Lower leg skin (tissue), 4 donors: ENCODE data around the gene JPT1. TPM values are rescaled to one million over a fixed set of nuclear protein-coding genes. Genes with fewer than 3 reads are reported as not detected.

ENCODE experiments used
- DNase-seq, 2 donors: peaks; one replicate each; pipeline ENCODE4 v3.0.0-alpha.2; 2019; ENCODE audit warnings: low spot score in 2 of 2
- H3K4me3 ChIP-seq: fragments of 200-600 bp; sonication (generic); 2 replicates; pipeline ENCODE4 v1.5.1; 2017; ENCODE audit warnings: mild to moderate bottlenecking, low read depth; ENCODE audit not compliant: poor library complexity, severe bottlenecking
- POLR2A ChIP-seq, 2 donors: fragments of 450-650 bp; IDR thresholded peaks; one replicate each; pipeline ENCODE4 v1.6.1; 2016 to 2017; ENCODE audit warnings: antibody characterized with exemption in 2 of 2, mild to moderate bottlenecking in 1 of 2, moderate library complexity in 1 of 2
- WGBS, 2 donors: methylation state at CpG; one replicate each; pipeline ENCODE4 v1.1.5; 2018; 5-methylcytosine and 5-hydroxymethylcytosine counted together
- intact Hi-C: fragments of 100-400 bp; cut with DNase I; formaldehyde crosslinking; loops from one replicate; pipeline ENCODE4 v1.15.0; 2023; ENCODE audit warnings: low total_unique reads
- total RNA-seq, 4 donors: library from RNA; depleted of rRNA; stranded (reverse); fragments of >200 nt; gene quantifications; one replicate each; pipeline ENCODE4 v1.1.0, GENCODE V29; 2016
- TF ChIP-seq, protein P1 (sequence below), 3 donors: fragments of 450-650 bp; IDR thresholded peaks; one replicate each; pipeline ENCODE4 v1.5.1; 2016; ENCODE audit warnings: antibody characterized with exemption in 3 of 3, mild to moderate bottlenecking in 3 of 3, moderate library complexity in 2 of 3

The JPT1 gene
- total RNA-seq, 4 donors from 2014 or later, result 30.2 to 56.4 (median 37.1) TPM

DNA sequence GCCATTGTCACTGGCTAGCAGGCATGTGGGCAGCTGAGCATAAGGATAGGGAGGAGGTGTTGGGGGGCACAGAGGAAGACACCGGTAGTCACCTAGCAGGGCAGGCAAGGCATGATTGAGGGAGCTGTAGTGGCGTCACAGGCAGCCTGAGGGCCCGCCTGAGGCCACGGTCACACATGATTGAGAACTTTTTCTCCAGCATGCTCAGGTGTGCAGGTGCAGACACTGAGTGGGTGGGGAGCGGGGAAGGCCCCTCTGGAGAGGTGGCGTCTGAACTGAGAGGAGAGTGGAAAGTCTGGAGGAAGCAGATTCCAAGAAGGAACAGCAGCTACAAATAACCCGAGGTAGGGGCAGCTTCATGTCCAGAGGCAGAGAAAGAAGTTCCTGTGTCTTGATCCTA is 55.5 kb downstream of the JPT1 start:
- no peak for TF ChIP-seq POLR2A (IDR thresholded peaks at IDR 0.05)
- TF ChIP-seq, protein P1, sequence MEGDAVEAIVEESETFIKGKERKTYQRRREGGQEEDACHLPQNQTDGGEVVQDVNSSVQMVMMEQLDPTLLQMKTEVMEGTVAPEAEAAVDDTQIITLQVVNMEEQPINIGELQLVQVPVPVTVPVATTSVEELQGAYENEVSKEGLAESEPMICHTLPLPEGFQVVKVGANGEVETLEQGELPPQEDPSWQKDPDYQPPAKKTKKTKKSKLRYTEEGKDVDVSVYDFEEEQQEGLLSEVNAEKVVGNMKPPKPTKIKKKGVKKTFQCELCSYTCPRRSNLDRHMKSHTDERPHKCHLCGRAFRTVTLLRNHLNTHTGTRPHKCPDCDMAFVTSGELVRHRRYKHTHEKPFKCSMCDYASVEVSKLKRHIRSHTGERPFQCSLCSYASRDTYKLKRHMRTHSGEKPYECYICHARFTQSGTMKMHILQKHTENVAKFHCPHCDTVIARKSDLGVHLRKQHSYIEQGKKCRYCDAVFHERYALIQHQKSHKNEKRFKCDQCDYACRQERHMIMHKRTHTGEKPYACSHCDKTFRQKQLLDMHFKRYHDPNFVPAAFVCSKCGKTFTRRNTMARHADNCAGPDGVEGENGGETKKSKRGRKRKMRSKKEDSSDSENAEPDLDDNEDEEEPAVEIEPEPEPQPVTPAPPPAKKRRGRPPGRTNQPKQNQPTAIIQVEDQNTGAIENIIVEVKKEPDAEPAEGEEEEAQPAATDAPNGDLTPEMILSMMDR (IDR thresholded peaks at IDR 0.05), result no peak
- DNase-seq, result no peak
- no peak overlapping the region for H3K4me3 ChIP-seq
- intact Hi-C loops, result no loop called here
- 88 to 89% methylated on average over 7 of the region's 7 CpGs for WGBS, 2 donors

DNA sequence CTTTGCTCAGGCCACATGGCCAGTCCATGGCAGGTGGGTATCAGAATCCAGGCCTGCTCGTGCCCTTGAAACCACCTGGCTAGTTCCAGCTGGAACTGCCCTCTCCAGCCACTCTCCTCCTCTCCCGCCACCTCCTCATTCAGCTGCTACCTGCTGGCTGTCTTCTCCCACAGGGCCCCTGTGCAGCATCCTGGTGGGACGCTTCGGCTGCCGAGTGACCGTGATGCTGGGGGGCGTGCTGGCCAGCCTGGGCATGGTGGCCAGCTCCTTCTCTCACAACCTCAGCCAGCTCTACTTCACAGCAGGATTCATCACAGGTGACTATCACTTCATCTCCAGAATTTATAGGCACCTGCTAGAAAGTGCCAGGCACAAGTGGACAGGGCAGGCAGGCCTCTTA is 56.4 kb downstream of the JPT1 start:
- 91 to 97% methylated on average over 7 of the region's 7 CpGs for WGBS, 2 donors
- no peak for DNase-seq
- intact Hi-C loops, result no loop called here
- TF ChIP-seq, protein P1 (IDR thresholded peaks at IDR 0.05), result no peak
- no peak for TF ChIP-seq POLR2A (IDR thresholded peaks at IDR 0.05)
- no peak overlapping the region for H3K4me3 ChIP-seq

DNA sequence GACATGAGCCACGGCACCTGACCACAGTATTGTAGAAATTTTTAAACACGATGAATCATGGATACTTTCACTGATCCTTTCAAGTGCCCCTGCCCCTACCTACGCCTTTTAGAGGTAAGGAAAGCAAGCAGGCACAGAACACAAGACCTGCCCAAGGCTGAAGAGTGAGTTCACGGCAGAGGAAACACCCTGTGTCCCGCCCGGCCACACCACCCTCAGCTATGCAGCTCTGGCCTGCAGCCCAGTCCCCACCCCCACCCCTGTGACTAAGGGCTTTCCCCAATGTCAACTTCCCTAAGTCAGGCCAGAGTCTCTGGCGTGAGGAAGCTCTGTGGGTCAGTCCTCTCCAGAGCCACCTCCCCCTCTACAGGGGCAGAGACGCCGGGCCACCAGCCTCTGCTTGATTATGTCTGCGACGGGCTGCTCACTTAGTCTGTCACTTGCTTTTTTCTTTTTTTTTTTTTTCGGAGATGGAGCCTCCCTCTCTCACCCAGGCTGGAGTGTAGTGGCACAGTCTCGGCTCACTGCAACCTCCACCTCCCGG is 58.2 kb downstream of the JPT1 start:
- no peak overlapping the region for H3K4me3 ChIP-seq
- peak; percentile 75 to 93 for DNase-seq
- 33 to 52% methylated on average over 14 of the region's 14 CpGs for whole genome bisulfite sequencing, 2 donors
- TF ChIP-seq, protein P1 (IDR thresholded peaks at IDR 0.05), result no peak
- TF ChIP-seq POLR2A (IDR thresholded peaks at IDR 0.05), result no peak
- intact Hi-C loops, result no loop called here

DNA sequence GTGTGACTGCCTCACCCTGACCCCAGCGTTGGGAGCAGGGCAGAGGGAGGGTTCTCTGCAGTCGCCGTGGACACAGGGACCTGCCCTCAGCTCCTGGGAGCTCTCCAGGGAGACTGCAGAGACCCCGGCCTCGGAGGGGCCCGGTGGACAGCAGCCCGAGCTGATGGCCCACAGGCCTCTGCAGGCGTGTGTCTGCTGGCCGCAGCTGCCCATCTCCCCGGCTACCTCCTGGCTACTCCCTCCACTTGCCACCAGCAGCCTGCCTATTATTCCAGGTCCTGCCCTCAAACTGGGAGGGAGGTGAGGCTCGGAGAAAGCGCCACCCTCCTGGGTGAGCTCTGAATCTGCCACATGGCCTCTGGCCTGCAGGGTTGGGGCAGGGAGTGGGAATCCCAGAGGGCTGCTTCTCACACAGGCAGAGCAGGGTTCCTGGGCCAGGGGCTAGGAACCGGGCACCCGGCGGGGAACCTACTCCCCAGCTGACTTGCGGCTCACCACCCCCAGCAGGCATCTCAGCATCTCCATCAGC is 59.4 kb downstream of the JPT1 start:
- intact Hi-C loops, result no loop called here
- no peak overlapping the region for H3K4me3 ChIP-seq
- 72 to 88% methylated on average over 15 of the region's 16 CpGs for WGBS, 2 donors
- TF ChIP-seq POLR2A (IDR thresholded peaks at IDR 0.05), result no peak
- TF ChIP-seq, protein P1 (IDR thresholded peaks at IDR 0.05), result no peak
- no peak for DNase-seq

DNA sequence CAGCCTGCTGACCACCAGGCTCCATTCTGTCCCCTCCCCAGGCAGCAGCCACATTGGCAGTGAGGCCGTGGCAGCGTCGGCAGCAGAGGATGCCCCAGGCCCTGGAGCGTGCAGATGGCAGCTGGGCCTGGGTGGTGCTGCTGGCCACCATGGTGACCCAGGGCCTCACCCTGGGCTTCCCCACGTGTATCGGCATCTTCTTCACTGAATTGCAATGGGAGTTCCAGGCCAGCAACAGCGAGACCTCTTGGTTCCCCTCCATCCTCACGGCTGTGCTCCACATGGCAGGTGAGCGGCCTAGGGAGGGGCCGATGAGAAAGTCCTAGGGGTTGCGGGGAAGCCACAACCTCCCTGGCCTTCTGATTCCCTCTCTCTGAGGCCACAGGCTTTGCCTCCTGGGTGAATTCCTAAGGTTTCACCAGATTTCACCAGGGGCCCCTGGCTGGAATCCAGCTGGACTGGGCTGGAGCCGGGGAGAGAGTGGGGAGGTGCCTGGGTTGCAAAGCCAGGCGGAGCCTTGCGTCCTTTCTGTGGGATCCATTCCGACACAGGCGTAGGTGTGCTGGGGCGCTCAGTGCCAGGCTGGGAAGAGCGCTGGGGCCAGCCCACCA is 60.7 kb downstream of the JPT1 start:
- intact Hi-C loops, result no loop called here
- H3K4me3 ChIP-seq, result no peak overlapping the region
- WGBS, 2 donors, result 50 to 57% methylated on average over 9 to 18 of the region's 18 CpGs
- DNase-seq, result no peak
- no peak for TF ChIP-seq POLR2A (IDR thresholded peaks at IDR 0.05)
- TF ChIP-seq, protein P1 (IDR thresholded peaks at IDR 0.05), result no peak
